Dendritic cell treated with granulocyte-macrophage colony-stimulating factor and Interleukin-4, amounts not matched to agents 40 ng/mL and 50 ng/mL, for 4 days (primary cell): ENCODE data around the gene P2RY14.

Experiments
- H3K27ac Mint-ChIP-seq: one replicate; pipeline ENCODE4 v1.8.0; 2022; ENCODE audit warnings: mild to moderate bottlenecking, mixed read lengths
- H3K27me3 Mint-ChIP-seq: one replicate; pipeline ENCODE4 v1.8.0; 2022; ENCODE audit warnings: mild to moderate bottlenecking, mixed read lengths
- H3K36me3 Mint-ChIP-seq: one replicate; pipeline ENCODE4 v1.8.0; 2022; ENCODE audit warnings: low read depth, mixed read lengths
- H3K4me1 Mint-ChIP-seq: one replicate; pipeline ENCODE4 v1.8.0; 2022; ENCODE audit warnings: low read depth, mixed read lengths
- H3K4me3 Mint-ChIP-seq: one replicate; pipeline ENCODE4 v1.8.0; 2022; ENCODE audit warnings: mild to moderate bottlenecking, moderate library complexity, mixed read lengths
- H3K9me3 Mint-ChIP-seq: one replicate; pipeline ENCODE4 v1.8.0; 2022; ENCODE audit warnings: mixed read lengths
- intact Hi-C: fragments of 100-400 bp; cut with micrococcal nuclease; formaldehyde crosslinking; loops from one replicate; pipeline ENCODE4 v1.15.0; 2022

P2RY14 gene

GRCh38 chr3:151289445-151289844 is 11.1 kb upstream of the P2RY14 start:
- Mint-ChIP-seq H3K9me3 (no peaks in the 10 kb centered on the region), H3K36me3 (no peaks in the 10 kb centered on the region), H3K27me3 (no peaks in the 10 kb centered on the region), H3K4me1 (peaks cover 25% of the 10 kb centered on the region), H3K27ac (no peak overlapping the region), H3K4me3 (no peak overlapping the region)
- intact Hi-C loops = no loop called here

GRCh38 chr3:151285940-151286339 is 7.6 kb upstream of the P2RY14 start:
- no peaks in the 10 kb centered on the region for H3K27me3 Mint-ChIP-seq
- no peak overlapping the region for H3K4me3 Mint-ChIP-seq
- H3K27ac Mint-ChIP-seq = no peak overlapping the region
- intact Hi-C loops = no loop called here
- H3K9me3 Mint-ChIP-seq = no peaks in the 10 kb centered on the region
- peaks cover 45% of the 10 kb centered on the region for H3K4me1 Mint-ChIP-seq
- no peaks in the 10 kb centered on the region for H3K36me3 Mint-ChIP-seq

- intact Hi-C loops = loop anchor here (1.0 to 2.0 kb wide), 3 partner anchors 56 to 127 kb away; no protein-coding TSS in a partner anchor
These were observed 5.6 kb upstream of the P2RY14 start for GRCh38 chr3:151283907-151284461.

GRCh38 chr3:151283387-151283786 is 5.0 kb upstream of the P2RY14 start:
- intact Hi-C loops = loop anchor here (1.0 to 2.0 kb wide), 3 partner anchors 55 to 127 kb away; no protein-coding TSS in a partner anchor
- Mint-ChIP-seq H3K4me1 (peaks cover 60% of the 10 kb centered on the region), H3K4me3 (no peak overlapping the region), H3K27me3 (no peaks in the 10 kb centered on the region), H3K36me3 (no peaks in the 10 kb centered on the region), H3K27ac (peak overlapping the region; percentile 67), H3K9me3 (no peaks in the 10 kb centered on the region)

More at GRCh38 chr3:151283907-151284461, 5.6 kb upstream of the P2RY14 start:
- no peaks in the 10 kb centered on the region for H3K9me3 Mint-ChIP-seq
- H3K27ac Mint-ChIP-seq = peak overlapping the region; percentile 67
- H3K36me3 Mint-ChIP-seq = no peaks in the 10 kb centered on the region
- no peak overlapping the region for H3K4me3 Mint-ChIP-seq
- peaks cover 60% of the 10 kb centered on the region for H3K4me1 Mint-ChIP-seq
- H3K27me3 Mint-ChIP-seq = no peaks in the 10 kb centered on the region

- Mint-ChIP-seq H3K4me1 (peaks cover 65% of the 10 kb centered on the region), H3K4me3 (no peak overlapping the region), H3K9me3 (no peaks in the 10 kb centered on the region), H3K36me3 (no peaks in the 10 kb centered on the region), H3K27ac (no peak overlapping the region), H3K27me3 (no peaks in the 10 kb centered on the region)
- intact Hi-C loops = loop anchor here (1.0 to 2.0 kb wide), 3 partner anchors 55 to 126 kb away; no protein-coding TSS in a partner anchor
These were observed 4.6 kb upstream of the P2RY14 start for GRCh38 chr3:151282921-151283320.

- intact Hi-C loops = loop anchor here (2.0 kb wide), 1 partner anchor 125 kb away; no protein-coding TSS in a partner anchor
- Mint-ChIP-seq H3K4me3 (no peak overlapping the region), H3K9me3 (no peaks in the 10 kb centered on the region), H3K27me3 (no peaks in the 10 kb centered on the region), H3K4me1 (peaks cover 60% of the 10 kb centered on the region), H3K27ac (peak overlapping the region; percentile 75), H3K36me3 (no peaks in the 10 kb centered on the region)
These were observed 3.5 kb upstream of the P2RY14 start for GRCh38 chr3:151281671-151282324.

- no peaks in the 10 kb centered on the region for H3K9me3 Mint-ChIP-seq
- no peaks in the 10 kb centered on the region for H3K27me3 Mint-ChIP-seq
- H3K4me1 Mint-ChIP-seq = peaks cover 58% of the 10 kb centered on the region
- intact Hi-C loops = no loop called here
- H3K36me3 Mint-ChIP-seq = peaks cover 21% of the 10 kb centered on the region
- H3K27ac Mint-ChIP-seq = peak overlapping the region; percentile 85
- peak overlapping the region; percentile 78 for H3K4me3 Mint-ChIP-seq
These were observed 1.7 kb downstream of the P2RY14 start for GRCh38 chr3:151276687-151277042.

GRCh38 chr3:151276038-151276686 is 2.2 kb downstream of the P2RY14 start:
- Mint-ChIP-seq H3K9me3 (no peaks in the 10 kb centered on the region), H3K4me3 (peak overlapping the region; percentile 78), H3K4me1 (peaks cover 58% of the 10 kb centered on the region), H3K36me3 (peaks cover 22% of the 10 kb centered on the region), H3K27ac (peak overlapping the region; percentile 85), H3K27me3 (no peaks in the 10 kb centered on the region)
- intact Hi-C loops = no loop called here

- H3K27me3 Mint-ChIP-seq = no peaks in the 10 kb centered on the region
- H3K9me3 Mint-ChIP-seq = no peaks in the 10 kb centered on the region
- H3K4me1 Mint-ChIP-seq = peaks cover 52% of the 10 kb centered on the region
- intact Hi-C loops = no loop called here
- H3K4me3 Mint-ChIP-seq = no peak overlapping the region
- peak overlapping the region; percentile 57 for H3K27ac Mint-ChIP-seq
- peaks cover 28% of the 10 kb centered on the region for H3K36me3 Mint-ChIP-seq
These were observed 3.3 kb downstream of the P2RY14 start for GRCh38 chr3:151275091-151275490.

- H3K4me3 Mint-ChIP-seq = no peak overlapping the region
- intact Hi-C loops = no loop called here
- no peaks in the 10 kb centered on the region for H3K27me3 Mint-ChIP-seq
- H3K27ac Mint-ChIP-seq = peak overlapping the region; percentile 3
- peaks cover 61% of the 10 kb centered on the region for H3K4me1 Mint-ChIP-seq
- H3K9me3 Mint-ChIP-seq = no peaks in the 10 kb centered on the region
- H3K36me3 Mint-ChIP-seq = peaks cover 46% of the 10 kb centered on the region
These were observed 8.7 kb downstream of the P2RY14 start for GRCh38 chr3:151269631-151270030.

- intact Hi-C loops = no loop called here
- Mint-ChIP-seq H3K27me3 (no peaks in the 10 kb centered on the region), H3K27ac (peak overlapping the region; percentile 39), H3K4me1 (peaks cover 71% of the 10 kb centered on the region), H3K9me3 (no peaks in the 10 kb centered on the region), H3K4me3 (no peak overlapping the region), H3K36me3 (peaks cover 48% of the 10 kb centered on the region)
These were observed 9.8 kb downstream of the P2RY14 start for GRCh38 chr3:151268267-151269235.

GRCh38 chr3:151267066-151267465 is 11.3 kb downstream of the P2RY14 start:
- Mint-ChIP-seq H3K27ac (peak overlapping the region; percentile 92), H3K9me3 (no peaks in the 10 kb centered on the region), H3K36me3 (peaks cover 42% of the 10 kb centered on the region), H3K27me3 (no peaks in the 10 kb centered on the region), H3K4me3 (no peak overlapping the region), H3K4me1 (peaks cover 68% of the 10 kb centered on the region)
- intact Hi-C loops = no loop called here

- H3K4me1 Mint-ChIP-seq = peaks cover 63% of the 10 kb centered on the region
- no peaks in the 10 kb centered on the region for H3K27me3 Mint-ChIP-seq
- H3K27ac Mint-ChIP-seq = peak overlapping the region; percentile 92
- intact Hi-C loops = no loop called here
- H3K9me3 Mint-ChIP-seq = no peaks in the 10 kb centered on the region
- peak overlapping the region; percentile 30 for H3K4me3 Mint-ChIP-seq
- peaks cover 46% of the 10 kb centered on the region for H3K36me3 Mint-ChIP-seq
These were observed 12.5 kb downstream of the P2RY14 start for GRCh38 chr3:151265866-151266265.
